GM12891 (cell line): ENCODE measurements around the gene NFKB1.

Experiments used
- DNase-seq: peaks from one replicate; pipeline ENCODE4 v3.0.0; 2011; ENCODE audit warnings: low spot score; ENCODE audit not compliant: insufficient read length
- FAIRE-seq: peaks from 2 replicates; lab custom pipeline; 2011; peaks lifted over from hg19 to GRCh38; lab: Jason Lieb, UNC
- PAX5 ChIP-seq: IDR thresholded peaks from 2 replicates; pipeline ENCODE4 v1.6.1; 2011; ENCODE audit warnings: low read length, moderate library complexity, mild to moderate bottlenecking; ENCODE audit not compliant: insufficient read depth, severe bottlenecking
- POLR2A ChIP-seq: IDR thresholded peaks from 2 replicates; pipeline ENCODE4 v1.6.1; 2011; ENCODE audit warnings: low read depth, low read length, control low read depth
- POLR2AphosphoS5 ChIP-seq: IDR thresholded peaks from 2 replicates; pipeline ENCODE4 v1.6.1; 2011; ENCODE audit warnings: low read depth, low read length, control low read depth
- POU2F2 ChIP-seq: IDR thresholded peaks from 2 replicates; pipeline ENCODE4 v1.6.1; 2011; ENCODE audit warnings: low read depth, mild to moderate bottlenecking, control low read depth, low read length, moderate library complexity
- SPI1 ChIP-seq: IDR thresholded peaks from 2 replicates; pipeline ENCODE4 v1.6.1; 2011; ENCODE audit warnings: low read depth, low read length, control low read depth
- TAF1 ChIP-seq: IDR thresholded peaks from 2 replicates; pipeline ENCODE4 v1.6.1; 2011; ENCODE audit warnings: low read depth, low read length, control low read depth

The NFKB1 gene

GRCh38 chr4:102637391-102637790 is 136.2 kb downstream of the NFKB1 start:
- TF ChIP-seq POLR2AphosphoS5: no peak
- no peak for TF ChIP-seq POU2F2
- DNase-seq (no peak), FAIRE-seq (no peak)

GRCh38 chr4:102638621-102639020 is 137.5 kb downstream of the NFKB1 start:
- DNase-seq: no peak
- no peak for FAIRE-seq
- TF ChIP-seq POLR2AphosphoS5 (no peak), TAF1 (no peak), POLR2A (no peak), POU2F2 (no peak), SPI1 (no peak), PAX5 (no peak)

GRCh38 chr4:102639598-102639997 is 138.4 kb downstream of the NFKB1 start:
- DNase-seq: no peak
- no peak for FAIRE-seq
- no peak for TF ChIP-seq SPI1
- TF ChIP-seq TAF1: no peak
- TF ChIP-seq POU2F2: no peak
- TF ChIP-seq POLR2A: no peak
- TF ChIP-seq PAX5: no peak
- TF ChIP-seq POLR2AphosphoS5: no peak

- FAIRE-seq (no peak), DNase-seq (no peak)
- no peak for TF ChIP-seq POU2F2
- TF ChIP-seq POLR2AphosphoS5: no peak
- no peak for TF ChIP-seq SPI1
- no peak for TF ChIP-seq TAF1
- no peak for TF ChIP-seq POLR2A
These were observed 139.5 kb downstream of the NFKB1 start for GRCh38 chr4:102640669-102641068.

- no peak for TF ChIP-seq TAF1
- no peak for TF ChIP-seq PAX5
- TF ChIP-seq POLR2AphosphoS5: no peak
- TF ChIP-seq POLR2A: no peak
- FAIRE-seq (no peak), DNase-seq (no peak)
These were observed 140.6 kb downstream of the NFKB1 start for GRCh38 chr4:102641793-102642192.

GRCh38 chr4:102642631-102643298 is 141.6 kb downstream of the NFKB1 start:
- FAIRE-seq (no peak), DNase-seq (no peak)
- TF ChIP-seq POLR2AphosphoS5: no peak
- no peak for TF ChIP-seq SPI1
- no peak for TF ChIP-seq POLR2A
- no peak for TF ChIP-seq TAF1
- TF ChIP-seq PAX5: no peak
- no peak for TF ChIP-seq POU2F2

- FAIRE-seq (no peak), DNase-seq (no peak)
- TF ChIP-seq SPI1: no peak
These were observed 146.0 kb downstream of the NFKB1 start for GRCh38 chr4:102647117-102647516.

GRCh38 chr4:102657206-102657605 is 156.0 kb downstream of the NFKB1 start:
- TF ChIP-seq TAF1: no peak
- no peak for TF ChIP-seq POLR2AphosphoS5
- no peak for TF ChIP-seq SPI1
- no peak for TF ChIP-seq POU2F2
- TF ChIP-seq POLR2A: no peak
- no peak for TF ChIP-seq PAX5
- FAIRE-seq (no peak), DNase-seq (no peak)

- no peak for FAIRE-seq
- no peak for DNase-seq
- TF ChIP-seq PAX5: no peak
These were observed 161.9 kb downstream of the NFKB1 start for GRCh38 chr4:102663073-102663472.

- FAIRE-seq (no peak), DNase-seq (no peak)
- no peak for TF ChIP-seq TAF1
- TF ChIP-seq SPI1: no peak
These were observed 164.4 kb downstream of the NFKB1 start for GRCh38 chr4:102665527-102665926.
